ENCODE measurements around the gene CSRP3.

The CSRP3 gene

GRCh38 chr11:19181531-19182261 is 20.1 kb downstream of the CSRP3 start:
- Histone ChIP-seq H3K4me1 (ENCODE audit: insufficient read depth, low read length) (no peaks in the 10 kb centered on the region), H3K27ac (ENCODE audit: low read depth, low read length) (no peak overlapping the region), H3K4me3 (ENCODE audit: low read depth in 1 of 2, low read length in 2 of 2) (no peak overlapping the region), H3K9me3 (ENCODE audit: low read length) (no peaks in the 10 kb centered on the region), H3K9ac (ENCODE audit: low read length) (no peak overlapping the region), H3K27me3 (ENCODE audit: control insufficient read depth in 1 of 2, insufficient read depth in 2 of 2, low read length in 2 of 2) (no peaks in the 10 kb centered on the region), H3K36me3 (ENCODE audit: insufficient read depth, low read length) (no peaks in the 10 kb centered on the region)

- no peaks in the 10 kb centered on the region for H3K9me3 ChIP-seq (ENCODE audit: low read length)
- H3K27me3 ChIP-seq (ENCODE audit: control insufficient read depth in 1 of 2, insufficient read depth in 2 of 2, low read length in 2 of 2), result no peaks in the 10 kb centered on the region
- no peak overlapping the region for H3K9ac ChIP-seq (ENCODE audit: low read length)
- H3K4me1 ChIP-seq (ENCODE audit: insufficient read depth, low read length), result no peaks in the 10 kb centered on the region
- H3K4me3 ChIP-seq (ENCODE audit: low read depth in 1 of 2, low read length in 2 of 2), result no peak overlapping the region
- no peak overlapping the region for H3K27ac ChIP-seq (ENCODE audit: low read depth, low read length)
- H3K36me3 ChIP-seq (ENCODE audit: insufficient read depth, low read length), result peaks cover 12% of the 10 kb centered on the region
Measured at GRCh38 chr11:19176629-19177186, 25.1 kb downstream of the CSRP3 start.

GRCh38 chr11:19173964-19174638 is 27.7 kb downstream of the CSRP3 start:
- Histone ChIP-seq H3K4me3 (ENCODE audit: low read depth in 1 of 2, low read length in 2 of 2) (no peak overlapping the region), H3K27ac (ENCODE audit: low read depth, low read length) (no peak overlapping the region)

GRCh38 chr11:19173004-19173689 is 28.6 kb downstream of the CSRP3 start:
- no peaks in the 10 kb centered on the region for H3K9me3 ChIP-seq (ENCODE audit: low read length)
- H3K4me3 ChIP-seq (ENCODE audit: low read depth in 1 of 2, low read length in 2 of 2), result no peak overlapping the region
- no peaks in the 10 kb centered on the region for H3K27me3 ChIP-seq (ENCODE audit: control insufficient read depth in 1 of 2, insufficient read depth in 2 of 2, low read length in 2 of 2)
- H3K36me3 ChIP-seq (ENCODE audit: insufficient read depth, low read length), result peaks cover 12% of the 10 kb centered on the region
- peaks cover 2% of the 10 kb centered on the region for H3K4me1 ChIP-seq (ENCODE audit: insufficient read depth, low read length)
- H3K9ac ChIP-seq (ENCODE audit: low read length), result no peak overlapping the region
- no peak overlapping the region for H3K27ac ChIP-seq (ENCODE audit: low read depth, low read length)

More at GRCh38 chr11:19173964-19174638, 27.7 kb downstream of the CSRP3 start:
- Histone ChIP-seq H3K27me3 (ENCODE audit: control insufficient read depth in 1 of 2, insufficient read depth in 2 of 2, low read length in 2 of 2) (no peaks in the 10 kb centered on the region), H3K9me3 (ENCODE audit: low read length) (no peaks in the 10 kb centered on the region), H3K4me1 (ENCODE audit: insufficient read depth, low read length) (no peaks in the 10 kb centered on the region), H3K36me3 (ENCODE audit: insufficient read depth, low read length) (peaks cover 12% of the 10 kb centered on the region), H3K9ac (ENCODE audit: low read length) (no peak overlapping the region)

- Histone ChIP-seq H3K4me1 (ENCODE audit: insufficient read depth, low read length) (peaks cover 6% of the 10 kb centered on the region), H3K36me3 (ENCODE audit: insufficient read depth, low read length) (peaks cover 6% of the 10 kb centered on the region), H3K27ac (ENCODE audit: low read depth, low read length) (no peak overlapping the region), H3K9ac (ENCODE audit: low read length) (no peak overlapping the region), H3K9me3 (ENCODE audit: low read length) (no peaks in the 10 kb centered on the region), H3K27me3 (ENCODE audit: control insufficient read depth in 1 of 2, insufficient read depth in 2 of 2, low read length in 2 of 2) (no peaks in the 10 kb centered on the region), H3K4me3 (ENCODE audit: low read depth in 1 of 2, low read length in 2 of 2) (no peak overlapping the region)
Measured at GRCh38 chr11:19168090-19168489, 33.7 kb downstream of the CSRP3 start.

GRCh38 chr11:19164881-19165280 is 36.9 kb downstream of the CSRP3 start:
- no peak overlapping the region for H3K27ac ChIP-seq (ENCODE audit: low read depth, low read length)
- no peaks in the 10 kb centered on the region for H3K9me3 ChIP-seq (ENCODE audit: low read length)
- no peaks in the 10 kb centered on the region for H3K27me3 ChIP-seq (ENCODE audit: control insufficient read depth in 1 of 2, insufficient read depth in 2 of 2, low read length in 2 of 2)
- no peak overlapping the region for H3K4me3 ChIP-seq (ENCODE audit: low read depth in 1 of 2, low read length in 2 of 2)
- H3K36me3 ChIP-seq (ENCODE audit: insufficient read depth, low read length), result no peaks in the 10 kb centered on the region
- peaks cover 6% of the 10 kb centered on the region for H3K4me1 ChIP-seq (ENCODE audit: insufficient read depth, low read length)
- no peak overlapping the region for H3K9ac ChIP-seq (ENCODE audit: low read length)

GRCh38 chr11:19164230-19164855 is 37.4 kb downstream of the CSRP3 start:
- H3K36me3 ChIP-seq (ENCODE audit: insufficient read depth, low read length), result peaks cover 4% of the 10 kb centered on the region

GRCh38 chr11:19163617-19164016 is 38.2 kb downstream of the CSRP3 start:
- H3K4me1 ChIP-seq (ENCODE audit: insufficient read depth, low read length), result peaks cover 6% of the 10 kb centered on the region
- no peaks in the 10 kb centered on the region for H3K27me3 ChIP-seq (ENCODE audit: control insufficient read depth in 1 of 2, insufficient read depth in 2 of 2, low read length in 2 of 2)
- H3K36me3 ChIP-seq (ENCODE audit: insufficient read depth, low read length), result peaks cover 6% of the 10 kb centered on the region

More at GRCh38 chr11:19164230-19164855, 37.4 kb downstream of the CSRP3 start:
- H3K27me3 ChIP-seq (ENCODE audit: control insufficient read depth in 1 of 2, insufficient read depth in 2 of 2, low read length in 2 of 2), result no peaks in the 10 kb centered on the region
- no peak overlapping the region for H3K9ac ChIP-seq (ENCODE audit: low read length)
- H3K4me3 ChIP-seq (ENCODE audit: low read depth in 1 of 2, low read length in 2 of 2), result no peak overlapping the region
- no peak overlapping the region for H3K27ac ChIP-seq (ENCODE audit: low read depth, low read length)
- H3K4me1 ChIP-seq (ENCODE audit: insufficient read depth, low read length), result peaks cover 6% of the 10 kb centered on the region
- no peaks in the 10 kb centered on the region for H3K9me3 ChIP-seq (ENCODE audit: low read length)

GRCh38 chr11:19162951-19163505 is 38.8 kb downstream of the CSRP3 start:
- H3K9me3 ChIP-seq (ENCODE audit: low read length), result no peaks in the 10 kb centered on the region
- peaks cover 6% of the 10 kb centered on the region for H3K36me3 ChIP-seq (ENCODE audit: insufficient read depth, low read length)
- H3K4me3 ChIP-seq (ENCODE audit: low read depth in 1 of 2, low read length in 2 of 2), result no peak overlapping the region
- no peaks in the 10 kb centered on the region for H3K27me3 ChIP-seq (ENCODE audit: control insufficient read depth in 1 of 2, insufficient read depth in 2 of 2, low read length in 2 of 2)
- H3K27ac ChIP-seq (ENCODE audit: low read depth, low read length), result no peak overlapping the region
- no peak overlapping the region for H3K9ac ChIP-seq (ENCODE audit: low read length)
- peaks cover 2% of the 10 kb centered on the region for H3K4me1 ChIP-seq (ENCODE audit: insufficient read depth, low read length)

More at GRCh38 chr11:19163617-19164016, 38.2 kb downstream of the CSRP3 start:
- Histone ChIP-seq H3K9ac (ENCODE audit: low read length) (no peak overlapping the region), H3K27ac (ENCODE audit: low read depth, low read length) (no peak overlapping the region), H3K9me3 (ENCODE audit: low read length) (no peaks in the 10 kb centered on the region), H3K4me3 (ENCODE audit: low read depth in 1 of 2, low read length in 2 of 2) (no peak overlapping the region)

- Histone ChIP-seq H3K27me3 (ENCODE audit: control insufficient read depth in 1 of 2, insufficient read depth in 2 of 2, low read length in 2 of 2) (no peaks in the 10 kb centered on the region), H3K4me1 (ENCODE audit: insufficient read depth, low read length) (no peaks in the 10 kb centered on the region), H3K36me3 (ENCODE audit: insufficient read depth, low read length) (peaks cover 11% of the 10 kb centered on the region), H3K9ac (ENCODE audit: low read length) (no peak overlapping the region), H3K4me3 (ENCODE audit: low read depth in 1 of 2, low read length in 2 of 2) (no peak overlapping the region), H3K9me3 (ENCODE audit: low read length) (no peaks in the 10 kb centered on the region), H3K27ac (ENCODE audit: low read depth, low read length) (no peak overlapping the region)
Measured at GRCh38 chr11:19161651-19162050, 40.1 kb downstream of the CSRP3 start.

- Histone ChIP-seq H3K36me3 (ENCODE audit: insufficient read depth, low read length) (peaks cover 15% of the 10 kb centered on the region), H3K27ac (ENCODE audit: low read depth, low read length) (no peak overlapping the region), H3K9me3 (ENCODE audit: low read length) (no peaks in the 10 kb centered on the region), H3K27me3 (ENCODE audit: control insufficient read depth in 1 of 2, insufficient read depth in 2 of 2, low read length in 2 of 2) (no peaks in the 10 kb centered on the region), H3K4me3 (ENCODE audit: low read depth in 1 of 2, low read length in 2 of 2) (no peak overlapping the region), H3K9ac (ENCODE audit: low read length) (no peak overlapping the region), H3K4me1 (ENCODE audit: insufficient read depth, low read length) (no peaks in the 10 kb centered on the region)
Measured at GRCh38 chr11:19160847-19161246, 40.9 kb downstream of the CSRP3 start.
